Endothelial cell of umbilical vein (primary cell): Measurements from ENCODE around the gene COL16A1. TPM values are rescaled to one million over a fixed set of nuclear protein-coding genes. Genes with fewer than 3 reads are reported as not detected.

Source experiments
- BruUV-seq: library from RNA; stranded (reverse); fragments of 400-500 nt; replicated peaks from 2 replicates; lab custom pipeline; 2021; lab: Mats Ljungman, UMichigan
- CTCF ChIA-PET: fragments of 300-600, 350-600 bp; sonication (Branson Sonifier 250); formaldehyde crosslinking; loops from one replicate; lab custom pipeline; 2021; ENCODE audit warnings: antibody characterized with exemption, inconsistent platforms; lab: Charles Lee
- POLR2A ChIA-PET: fragments of 300-600, 350-600 bp; sonication (Branson Sonifier 250); formaldehyde crosslinking; loops from one replicate; lab custom pipeline; 2021; ENCODE audit warnings: antibody characterized with exemption, inconsistent platforms; lab: Charles Lee
- DNase-seq: peaks from one replicate; pipeline ENCODE4 v3.0.0-alpha.2; 2011; ENCODE audit warnings: low read depth, low spot score
- FAIRE-seq: peaks from 2 replicates; lab custom pipeline; 2011; peaks lifted over from hg19 to GRCh38; lab: Jason Lieb, UNC
- H2AFZ ChIP-seq: 2 replicates; pipeline ENCODE4 v1.6.0; 2012; ENCODE audit warnings: low read depth, low read length, control low read depth, inconsistent platforms
- H3K27ac ChIP-seq: 2 replicates; pipeline ENCODE4 v1.5.1; 2011; ENCODE audit warnings: low read depth, mild to moderate bottlenecking, control low read depth, low read length, moderate library complexity; ENCODE audit not compliant: insufficient read depth
- H3K27me3 ChIP-seq, 2 experiments: 2 replicates each; pipeline versions ENCODE4 v1.6.0 to v1.6.1; 2011; ENCODE audit warnings: low read length in 2 of 2, mixed read lengths in 1 of 2; ENCODE audit not compliant: control insufficient read depth in 2 of 2, insufficient read depth in 2 of 2
- H3K36me3 ChIP-seq, 2 experiments: 2 replicates in 1 of 2; 3 replicates in 1 of 2; pipeline ENCODE4 v1.5.1; 2011; ENCODE audit warnings: low read length in 2 of 2, mild to moderate bottlenecking in 1 of 2, moderate library complexity in 1 of 2; ENCODE audit not compliant: control insufficient read depth in 2 of 2, insufficient read depth in 2 of 2; ENCODE audit errors: extremely low read depth in 1 of 2
- H3K4me1 ChIP-seq: 3 replicates; pipeline ENCODE4 v1.5.1; 2011; ENCODE audit warnings: mild to moderate bottlenecking, low read length; ENCODE audit not compliant: control insufficient read depth, insufficient read depth; ENCODE audit errors: extremely low read depth
- H3K4me2 ChIP-seq: 2 replicates; pipeline ENCODE4 v1.6.1; 2011; ENCODE audit warnings: low read length, control low read depth, mixed read lengths; ENCODE audit not compliant: insufficient read depth
- H3K4me3 ChIP-seq, 3 experiments: fragments of 200-600 bp in 1 of 3; sonication (generic), shearing (Covaris generic) in 1 of 3; replicated peaks in 1 of 3; 2 replicates each; pipeline ENCODE4 v1.5.1; 2011 to 2016; ENCODE audit warnings: control low read depth in 3 of 3, low read length in 3 of 3, mild to moderate bottlenecking in 2 of 3, inconsistent platforms in 1 of 3, low read depth in 1 of 3, moderate library complexity in 1 of 3; ENCODE audit not compliant: insufficient read depth in 1 of 3
- H3K79me2 ChIP-seq: 2 replicates; pipeline ENCODE4 v1.6.0; 2012; ENCODE audit warnings: low read length, inconsistent platforms; ENCODE audit not compliant: control insufficient read depth, insufficient read depth
- H3K9ac ChIP-seq: replicated peaks from 2 replicates; pipeline ENCODE3; 2011; ENCODE audit warnings: low read length, control low read depth; ENCODE audit not compliant: insufficient read depth; ENCODE audit errors: extremely low read depth
- H3K9me1 ChIP-seq: replicated peaks from 3 replicates; pipeline ENCODE4 v1.6.0; 2011; ENCODE audit warnings: mild to moderate bottlenecking, low read length; ENCODE audit not compliant: control insufficient read depth, insufficient read depth; ENCODE audit errors: extremely low read depth
- H3K9me3 ChIP-seq: replicated peaks from 2 replicates; pipeline ENCODE4 v1.5.1; 2012; ENCODE audit warnings: low read length, inconsistent platforms; ENCODE audit not compliant: control insufficient read depth, insufficient read depth
- H4K20me1 ChIP-seq: replicated peaks from 2 replicates; pipeline ENCODE3; 2011; ENCODE audit warnings: mild to moderate bottlenecking, low read length; ENCODE audit not compliant: control insufficient read depth, insufficient read depth; ENCODE audit errors: extremely low read depth
- CTCF ChIP-seq, 2 donors: IDR thresholded peaks; 1 replicate in 1 of 2; 2 replicates in 1 of 2; pipeline ENCODE4 v1.5.1; 2011; ENCODE audit warnings: low read length in 2 of 2, mild to moderate bottlenecking in 2 of 2, moderate library complexity in 2 of 2, control low read depth in 1 of 2, inconsistent platforms in 1 of 2, low read depth in 1 of 2; ENCODE audit not compliant: insufficient read depth in 1 of 2; ENCODE audit errors: extremely low read depth in 1 of 2
- EZH2 ChIP-seq: IDR thresholded peaks from 2 replicates; pipeline ENCODE4 v1.6.1; 2012; ENCODE audit warnings: borderline replicate concordance, low read depth, mild to moderate bottlenecking, moderate library complexity, low read length, inconsistent platforms; ENCODE audit not compliant: severe bottlenecking
- FOS ChIP-seq: IDR thresholded peaks from 2 replicates; pipeline ENCODE4 v1.6.1; 2011; ENCODE audit warnings: mild to moderate bottlenecking, low read length, moderate library complexity, borderline replicate concordance; ENCODE audit not compliant: insufficient read depth
- GATA2 ChIP-seq: IDR thresholded peaks from 2 replicates; pipeline ENCODE4 v1.7.0; 2011; ENCODE audit warnings: low read depth, mild to moderate bottlenecking, moderate library complexity, mixed read lengths, low read length; ENCODE audit not compliant: insufficient read length, insufficient read depth
- MAX ChIP-seq: IDR thresholded peaks from 2 replicates; pipeline ENCODE4 v1.6.1; 2011; ENCODE audit not compliant: insufficient read depth, insufficient read length
- POLR2A ChIP-seq: IDR thresholded peaks from 2 replicates; pipeline ENCODE4 v1.6.1; 2012; ENCODE audit warnings: low read depth, mild to moderate bottlenecking, control low read depth, low read length
- dilution Hi-C: fragments of 300-500 bp; cut with MboI; formaldehyde crosslinking; loops from one replicate; pipeline ENCODE4 v1.15.0; 2019; ENCODE audit warnings: low sequenced_read_pairs; ENCODE audit not compliant: extremely low pct_ligation_motif_present
- intact Hi-C: fragments of 100-400 bp; cut with micrococcal nuclease; formaldehyde crosslinking; loops from one replicate; pipeline ENCODE4 v1.10.0; 2022
- polyA plus RNA-seq, 4 experiments: library from polyadenylated mRNA; depleted of rRNA in 3 of 4; stranded (reverse) in 3 of 4; unstranded in 1 of 4; fragments of >200 nt; gene quantifications; 2 replicates each; pipeline versions ENCODE4 v1.2.1 to v1.2.3, GENCODE V29; 2011 to 2012; ENCODE audit warnings: missing spikeins in 1 of 4
- total RNA-seq: library from RNA; stranded (reverse); gene quantifications from 2 replicates; pipeline ENCODE4 v1.2.3, GENCODE V29; 2021

Gene COL16A1
- total and polyA plus RNA-seq, 2 donors (not counting 3 experiments of a cell fraction or from before 2014, with no cell fraction given): 0.68 to 1.2 TPM

GRCh38 chr1:31633117-31633516, 70.7 kb downstream of the COL16A1 start:
- no peak for TF ChIP-seq EZH2
- TF ChIP-seq CTCF (IDR thresholded peaks at IDR 0.05; ENCODE audit: extremely low read depth in 1 of 2, insufficient read depth in 1 of 2, low read depth in 1 of 2, low read length in 2 of 2): peak; percentile 53 to 61
- Histone ChIP-seq H3K9me3 (no peaks in the 10 kb centered on the region), H3K9ac (no peak overlapping the region), H3K36me3 (peaks cover 13 to 40% of the 10 kb centered on the region in 2 experiments), H4K20me1 (no peaks in the 10 kb centered on the region), H3K79me2 (peaks cover 27% of the 10 kb centered on the region), H3K4me2 (no peak overlapping the region), H3K4me3 (no peak overlapping the region), H3K4me1 (no peaks in the 10 kb centered on the region), H3K27me3 (no peaks in the 10 kb centered on the region), H2AFZ (no peak overlapping the region), H3K27ac (no peak overlapping the region), H3K9me1 (no peaks in the 10 kb centered on the region)
- ChIA-PET CTCF (interaction anchor here (0.8 to 2.4 kb wide), 9 partner anchors 11 to 84 kb away, joined by 3 to 13 read pairs (median 4); partner anchors contain the start of gene PEF1), POLR2A (interaction anchor here (0.7 to 1.2 kb wide), 2 partner anchors 12 to 26 kb away, joined by 4 read pairs; partner anchors contain the start of gene PEF1)
- intact Hi-C loops (no loop called here), dilution Hi-C loops (no loop called here)
- FAIRE-seq (peak; percentile 66), DNase-seq (no peak)
- no TSS peak for BruUV-seq

- intact Hi-C loops: no loop called here
- no peak for DNase-seq
- BruUV-seq: no TSS peak
Measured at GRCh38 chr1:31632649-31633048, 71.2 kb downstream of the COL16A1 start.

More at GRCh38 chr1:31632649-31633048, 71.2 kb downstream of the COL16A1 start:
- Histone ChIP-seq H3K36me3 (peaks cover 13 to 43% of the 10 kb centered on the region in 2 experiments), H3K4me1 (no peaks in the 10 kb centered on the region), H3K9me1 (no peaks in the 10 kb centered on the region), H3K4me2 (no peak overlapping the region), H3K9ac (no peak overlapping the region), H2AFZ (no peak overlapping the region), H3K27ac (no peak overlapping the region), H3K27me3 (no peaks in the 10 kb centered on the region), H3K4me3 (no peak overlapping the region), H3K9me3 (no peaks in the 10 kb centered on the region), H4K20me1 (no peaks in the 10 kb centered on the region), H3K79me2 (peaks cover 22% of the 10 kb centered on the region)
- POLR2A ChIA-PET: interaction anchor here (1.2 kb wide), 1 partner anchor 12 kb away, joined by 4 read pairs; the partner anchor contains the start of gene PEF1
- no peak for FAIRE-seq
- dilution Hi-C loops: no loop called here
- CTCF ChIA-PET: interaction anchor here (0.8 to 2.4 kb wide), 9 partner anchors 11 to 84 kb away, joined by 3 to 13 read pairs (median 4); partner anchors contain the start of gene PEF1
- TF ChIP-seq POLR2A: no peak
- TF ChIP-seq GATA2: no peak
- TF ChIP-seq FOS: no peak
- TF ChIP-seq EZH2: no peak
- no peak for TF ChIP-seq MAX
